HCEC 1CT (cell line): ENCODE results near the gene AQP2.
A peak's percentile ranks its signal among the peaks of the same experiment; 100 is the strongest.

Experiments used
- DNase-seq: peaks from one replicate; pipeline ENCODE4 v3.0.0-alpha.2; 2017

Gene AQP2

GRCh38 chr12:49998453-49998852 is 47.9 kb downstream of the AQP2 start:
- DNase-seq: no peak

GRCh38 chr12:50003595-50003994 is 53.1 kb downstream of the AQP2 start:
- DNase-seq: no peak

- no peak for DNase-seq
Measured at GRCh38 chr12:50004696-50005095, 54.2 kb downstream of the AQP2 start.

- DNase-seq: no peak
Measured at GRCh38 chr12:50005175-50005574, 54.6 kb downstream of the AQP2 start.

- DNase-seq: no peak
Measured at GRCh38 chr12:50006280-50006679, 55.7 kb downstream of the AQP2 start.

DNA sequence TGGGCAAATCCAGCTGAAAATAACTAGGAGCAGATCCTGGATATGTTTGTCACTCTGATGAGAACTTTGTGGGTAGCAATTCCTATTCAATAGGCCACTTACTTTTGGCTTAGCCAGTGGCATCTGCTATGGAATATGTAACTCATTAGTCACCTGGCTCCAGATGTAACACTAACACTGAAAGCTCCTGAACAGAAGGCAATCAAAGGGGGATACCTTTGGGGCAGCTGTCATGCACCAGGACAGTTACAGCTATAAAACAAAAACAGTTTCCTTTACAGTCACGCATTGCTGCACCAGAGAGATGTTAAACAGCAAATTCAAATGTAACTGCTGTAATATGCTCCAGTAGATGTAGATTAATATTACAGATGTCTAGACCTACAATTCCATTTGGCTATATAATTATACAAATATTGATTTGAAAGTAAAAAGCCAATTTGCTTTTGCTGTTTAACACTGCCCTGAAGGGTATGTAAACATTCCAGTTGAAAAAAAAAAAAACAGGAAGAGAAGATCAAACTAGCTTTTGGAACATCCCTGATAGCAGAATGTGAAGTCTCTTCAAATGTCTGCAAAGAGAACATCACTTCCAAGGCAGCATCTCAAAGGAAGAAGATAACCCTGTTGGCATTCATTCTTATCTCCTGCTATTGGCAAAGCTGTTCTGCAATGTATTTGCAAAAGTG is 56.4 kb downstream of the AQP2 start:
- peak; percentile 60 for DNase-seq
